Effector memory CD4-positive, alpha-beta T cell (primary cell): ENCODE measurements around the gene ZNF564.
A peak's percentile ranks its signal among the peaks of the same experiment; 100 is the strongest.
"Not testable (repeated sequence)": the region's sequence is repeated elsewhere in the genome, so short reads cannot be mapped to it uniquely, and the experiment has no call there.

Source experiments
- DNase-seq, 3 donors: peaks; one replicate each; pipeline ENCODE4 v3.0.0-alpha.2; 2020
- H3K27ac ChIP-seq: 2 replicates; pipeline ENCODE4 v1.7.0; 2013; ENCODE audit warnings: mild to moderate bottlenecking, low read length, moderate library complexity; ENCODE audit not compliant: insufficient read depth, poor library complexity, severe bottlenecking
- H3K27me3 ChIP-seq: replicated peaks from 2 replicates; pipeline ENCODE4 v1.7.0; 2013; ENCODE audit warnings: mild to moderate bottlenecking, low read length; ENCODE audit not compliant: insufficient read depth, control insufficient read depth, poor library complexity, severe bottlenecking
- H3K36me3 ChIP-seq: 2 replicates; pipeline ENCODE4 v1.7.0; 2013; ENCODE audit warnings: mild to moderate bottlenecking, low read length, moderate library complexity; ENCODE audit not compliant: control insufficient read depth, insufficient read depth
- H3K4me1 ChIP-seq: 2 replicates; pipeline ENCODE4 v1.7.0; 2013; ENCODE audit warnings: low read length, mild to moderate bottlenecking; ENCODE audit not compliant: control insufficient read depth, insufficient read depth, poor library complexity, severe bottlenecking
- H3K4me3 ChIP-seq: 2 replicates; pipeline ENCODE4 v1.7.0; 2013; ENCODE audit warnings: low read length, low read depth, mild to moderate bottlenecking; ENCODE audit not compliant: insufficient read depth, poor library complexity, severe bottlenecking
- H3K9me3 ChIP-seq: 2 replicates; pipeline ENCODE4 v1.7.0; 2013; ENCODE audit warnings: mild to moderate bottlenecking, low read length, moderate library complexity; ENCODE audit not compliant: control insufficient read depth
- total RNA-seq, 3 donors: gene quantifications; one replicate each; lab custom pipeline; 2026; lab: John Stamatoyannopoulos, UW

Gene ZNF564
- 1.4 to 4.1 (median 1.7) reads per million in 3 donors for total RNA-seq

GRCh38 chr19:12551060-12551832, at the start of gene ZNF564:
Gene ZNF564 (minus strand): TSS chr19:12551482. CDS start chr19:12551332, 150 bp downstream.
- no peaks in the 10 kb centered on the region for H3K36me3 ChIP-seq
- H3K4me1 ChIP-seq = peaks cover 13% of the 10 kb centered on the region
- DNase-seq = peak; percentile 81 to 91 (median 89)
- H3K9me3 ChIP-seq = no peaks in the 10 kb centered on the region
- H3K27ac ChIP-seq = peak within 1 kb of the TSS; percentile 85
- no peaks in the 10 kb centered on the region for H3K27me3 ChIP-seq
- peak within 1 kb of the TSS; percentile 88 for H3K4me3 ChIP-seq

GRCh38 chr19:12597594-12597993, 46.3 kb upstream of the ZNF564 start:
- Histone ChIP-seq H3K4me3 (no peak overlapping the region), H3K9me3 (no peaks in the 10 kb centered on the region), H3K27me3 (no peaks in the 10 kb centered on the region), H3K27ac (no peak overlapping the region), H3K4me1 (no peaks in the 10 kb centered on the region), H3K36me3 (no peaks in the 10 kb centered on the region)
- DNase-seq = no peak

- Histone ChIP-seq H3K9me3 (no peaks in the 10 kb centered on the region), H3K27ac (no peak overlapping the region), H3K4me1 (no peaks in the 10 kb centered on the region), H3K36me3 (no peaks in the 10 kb centered on the region), H3K27me3 (no peaks in the 10 kb centered on the region), H3K4me3 (no peak overlapping the region)
- no peak for DNase-seq
These were observed 45.8 kb upstream of the ZNF564 start for GRCh38 chr19:12596927-12597548.

- no peaks in the 10 kb centered on the region for H3K36me3 ChIP-seq
These were observed 45.2 kb upstream of the ZNF564 start for GRCh38 chr19:12596485-12596884.

GRCh38 chr19:12581100-12581499, 29.8 kb upstream of the ZNF564 start:
- Histone ChIP-seq H3K4me1 (no peaks in the 10 kb centered on the region), H3K27me3 (no peaks in the 10 kb centered on the region), H3K36me3 (peaks cover 24% of the 10 kb centered on the region), H3K9me3 (no peaks in the 10 kb centered on the region), H3K27ac (no peak overlapping the region), H3K4me3 (no peak overlapping the region)
- DNase-seq = no peak

More at GRCh38 chr19:12596485-12596884, 45.2 kb upstream of the ZNF564 start:
- H3K27me3 ChIP-seq = no peaks in the 10 kb centered on the region
- no peak for DNase-seq
- no peaks in the 10 kb centered on the region for H3K9me3 ChIP-seq
- H3K4me1 ChIP-seq = no peaks in the 10 kb centered on the region
- no peak overlapping the region for H3K27ac ChIP-seq
- H3K4me3 ChIP-seq = no peak overlapping the region

- DNase-seq = no peak
- H3K27ac ChIP-seq = no peak overlapping the region
- H3K4me1 ChIP-seq = no peaks in the 10 kb centered on the region
- peaks cover 24% of the 10 kb centered on the region for H3K36me3 ChIP-seq
- no peaks in the 10 kb centered on the region for H3K27me3 ChIP-seq
- no peak overlapping the region for H3K4me3 ChIP-seq
- H3K9me3 ChIP-seq = no peaks in the 10 kb centered on the region
These were observed 29.0 kb upstream of the ZNF564 start for GRCh38 chr19:12580180-12580694.

- H3K9me3 ChIP-seq = no peaks in the 10 kb centered on the region
- no peaks in the 10 kb centered on the region for H3K4me1 ChIP-seq
- peaks cover 24% of the 10 kb centered on the region for H3K36me3 ChIP-seq
- no peak for DNase-seq
- no peak overlapping the region for H3K27ac ChIP-seq
- no peaks in the 10 kb centered on the region for H3K27me3 ChIP-seq
- H3K4me3 ChIP-seq = no peak overlapping the region
These were observed 27.4 kb upstream of the ZNF564 start for GRCh38 chr19:12578641-12579040.

GRCh38 chr19:12574036-12574435, 22.8 kb upstream of the ZNF564 start:
- H3K36me3 ChIP-seq = no peaks in the 10 kb centered on the region
- no peaks in the 10 kb centered on the region for H3K27me3 ChIP-seq
- DNase-seq = no peak
- no peaks in the 10 kb centered on the region for H3K4me1 ChIP-seq
- no peaks in the 10 kb centered on the region for H3K9me3 ChIP-seq
- no peak overlapping the region for H3K4me3 ChIP-seq
- no peak overlapping the region for H3K27ac ChIP-seq

- Histone ChIP-seq H3K27me3 (no peaks in the 10 kb centered on the region), H3K4me3 (no peak overlapping the region), H3K27ac (no peak overlapping the region), H3K9me3 (no peaks in the 10 kb centered on the region), H3K4me1 (no peaks in the 10 kb centered on the region), H3K36me3 (no peaks in the 10 kb centered on the region)
- no peak for DNase-seq
These were observed 16.7 kb upstream of the ZNF564 start for GRCh38 chr19:12567951-12568350.

GRCh38 chr19:12566380-12566779, 15.1 kb upstream of the ZNF564 start:
- not testable (repeated sequence) for H3K4me3 ChIP-seq, H3K36me3 ChIP-seq, DNase-seq, H3K27ac ChIP-seq, H3K27me3 ChIP-seq, H3K9me3 ChIP-seq, H3K4me1 ChIP-seq
